Glutamatergic neuron (in vitro differentiated cells): Measurements from ENCODE around the gene TOM1L2. TPM values are rescaled to one million over a fixed set of nuclear protein-coding genes. Genes with fewer than 3 reads are reported as not detected.

Source experiments
- DNase-seq: peaks from one replicate; pipeline ENCODE4 v3.0.0; 2022
- H3K27ac Mint-ChIP-seq: one replicate; pipeline ENCODE4 v1.8.0; 2020; ENCODE audit warnings: mild to moderate bottlenecking, mixed read lengths, inconsistent platforms; ENCODE audit not compliant: unreplicated experiment
- H3K27me3 Mint-ChIP-seq: one replicate; pipeline ENCODE4 v1.8.0; 2020; ENCODE audit warnings: mild to moderate bottlenecking, moderate library complexity, mixed read lengths, inconsistent platforms; ENCODE audit not compliant: unreplicated experiment
- H3K36me3 Mint-ChIP-seq: one replicate; pipeline ENCODE4 v1.8.0; 2020; ENCODE audit warnings: mild to moderate bottlenecking, mixed read lengths, inconsistent platforms; ENCODE audit not compliant: unreplicated experiment
- H3K4me1 Mint-ChIP-seq: one replicate; pipeline ENCODE4 v1.8.0; 2020; ENCODE audit warnings: mild to moderate bottlenecking, low read depth, mixed read lengths, inconsistent platforms; ENCODE audit not compliant: unreplicated experiment
- H3K4me3 Mint-ChIP-seq: one replicate; pipeline ENCODE4 v1.8.0; 2020; ENCODE audit warnings: mild to moderate bottlenecking, mixed read lengths, inconsistent platforms; ENCODE audit not compliant: unreplicated experiment
- H3K9me3 Mint-ChIP-seq: one replicate; pipeline ENCODE4 v1.8.0; 2020; ENCODE audit warnings: mild to moderate bottlenecking, moderate library complexity, mixed read lengths, inconsistent platforms; ENCODE audit not compliant: unreplicated experiment
- CTCF ChIP-seq: fragments of 200-600 bp; sonication (generic); IDR thresholded peaks from one replicate; pipeline ENCODE4 v1.5.0; 2021; ENCODE audit not compliant: partially characterized antibody, unreplicated experiment
- total RNA-seq: library from RNA; stranded (reverse); fragmentation: NEBNext Ultra II Directional; extraction: Animal tissue kit (Norgen Biotek cat#: 25700); gene quantifications from one replicate; pipeline ENCODE4 v1.2.1, GENCODE V29; 2021; ENCODE audit not compliant: unreplicated experiment

The TOM1L2 gene
- total RNA-seq, 1 donor from 2014 or later = 62.8 TPM

GRCh38 chr17:17824783-17825614, 147.2 kb downstream of the TOM1L2 start:
- H3K27me3 Mint-ChIP-seq = peaks cover 16% of the 10 kb centered on the region
- DNase-seq = no peak
- no peaks in the 10 kb centered on the region for H3K36me3 Mint-ChIP-seq
- peak overlapping the region; percentile 98 for H3K27ac Mint-ChIP-seq
- no peak for TF ChIP-seq CTCF
- H3K4me3 Mint-ChIP-seq = peak overlapping the region; percentile 78
- H3K4me1 Mint-ChIP-seq = peaks cover 44% of the 10 kb centered on the region
- H3K9me3 Mint-ChIP-seq = peaks cover 23% of the 10 kb centered on the region

GRCh38 chr17:17824119-17824782, 147.9 kb downstream of the TOM1L2 start:
- Mint-ChIP-seq H3K9me3 (peaks cover 21% of the 10 kb centered on the region), H3K4me3 (peak overlapping the region; percentile 78), H3K27me3 (peaks cover 15% of the 10 kb centered on the region), H3K27ac (peak overlapping the region; percentile 98), H3K4me1 (peaks cover 42% of the 10 kb centered on the region), H3K36me3 (no peaks in the 10 kb centered on the region)
- DNase-seq = peak; percentile 48
- TF ChIP-seq CTCF = no peak

GRCh38 chr17:17823433-17824118, 148.6 kb downstream of the TOM1L2 start:
- peak overlapping the region; percentile 98 for H3K27ac Mint-ChIP-seq
- peaks cover 14% of the 10 kb centered on the region for H3K27me3 Mint-ChIP-seq
- peaks cover 44% of the 10 kb centered on the region for H3K4me1 Mint-ChIP-seq
- TF ChIP-seq CTCF = no peak
- H3K9me3 Mint-ChIP-seq = peaks cover 22% of the 10 kb centered on the region
- H3K4me3 Mint-ChIP-seq = peak overlapping the region; percentile 88
- peak; percentile 90 for DNase-seq
- H3K36me3 Mint-ChIP-seq = no peaks in the 10 kb centered on the region

GRCh38 chr17:17822616-17823015, 149.6 kb downstream of the TOM1L2 start:
- H3K27me3 Mint-ChIP-seq = peaks cover 15% of the 10 kb centered on the region
- peaks cover 23% of the 10 kb centered on the region for H3K9me3 Mint-ChIP-seq
- H3K27ac Mint-ChIP-seq = peak overlapping the region; percentile 33
- DNase-seq = no peak
- peaks cover 47% of the 10 kb centered on the region for H3K4me1 Mint-ChIP-seq
- TF ChIP-seq CTCF = no peak
- peak overlapping the region; percentile 88 for H3K4me3 Mint-ChIP-seq
- no peaks in the 10 kb centered on the region for H3K36me3 Mint-ChIP-seq
